Stimulated activated effector memory CD8-positive, alpha-beta T cell treated with anti-CD3 and anti-CD28 coated beads, Interleukin-12 subunit alpha, Interleukin-12 subunit beta, amount 100 ng/mL, for 72 hours (primary cell): ENCODE results near the gene TECTA.
"Not testable (repeated sequence)": the region's sequence is repeated elsewhere in the genome, so short reads cannot be mapped to it uniquely, and the experiment has no call there.

Source experiments
- ATAC-seq: fragments of 150-1000 bp; cut with Tn5 transposase; 2 replicates; pipeline ENCODE4 v1.10.0; 2021
- DNase-seq, 2 donors: peaks; one replicate each; pipeline ENCODE4 v3.0.0; 2021 to 2022; ENCODE audit warnings: low spot score in 2 of 2
- H3K27ac Mint-ChIP-seq: one replicate; pipeline ENCODE4 v1.8.0; 2022; ENCODE audit warnings: mild to moderate bottlenecking, mixed read lengths
- H3K36me3 Mint-ChIP-seq: one replicate; pipeline ENCODE4 v1.8.0; 2022; ENCODE audit warnings: mild to moderate bottlenecking, mixed read lengths
- H3K4me1 Mint-ChIP-seq: one replicate; pipeline ENCODE4 v1.8.0; 2022; ENCODE audit warnings: mixed read lengths
- H3K4me3 Mint-ChIP-seq: one replicate; pipeline ENCODE4 v1.8.0; 2022; ENCODE audit warnings: mild to moderate bottlenecking, mixed read lengths
- H3K9me3 Mint-ChIP-seq: one replicate; pipeline ENCODE4 v1.8.0; 2022; ENCODE audit warnings: mixed read lengths

Gene TECTA

DNA sequence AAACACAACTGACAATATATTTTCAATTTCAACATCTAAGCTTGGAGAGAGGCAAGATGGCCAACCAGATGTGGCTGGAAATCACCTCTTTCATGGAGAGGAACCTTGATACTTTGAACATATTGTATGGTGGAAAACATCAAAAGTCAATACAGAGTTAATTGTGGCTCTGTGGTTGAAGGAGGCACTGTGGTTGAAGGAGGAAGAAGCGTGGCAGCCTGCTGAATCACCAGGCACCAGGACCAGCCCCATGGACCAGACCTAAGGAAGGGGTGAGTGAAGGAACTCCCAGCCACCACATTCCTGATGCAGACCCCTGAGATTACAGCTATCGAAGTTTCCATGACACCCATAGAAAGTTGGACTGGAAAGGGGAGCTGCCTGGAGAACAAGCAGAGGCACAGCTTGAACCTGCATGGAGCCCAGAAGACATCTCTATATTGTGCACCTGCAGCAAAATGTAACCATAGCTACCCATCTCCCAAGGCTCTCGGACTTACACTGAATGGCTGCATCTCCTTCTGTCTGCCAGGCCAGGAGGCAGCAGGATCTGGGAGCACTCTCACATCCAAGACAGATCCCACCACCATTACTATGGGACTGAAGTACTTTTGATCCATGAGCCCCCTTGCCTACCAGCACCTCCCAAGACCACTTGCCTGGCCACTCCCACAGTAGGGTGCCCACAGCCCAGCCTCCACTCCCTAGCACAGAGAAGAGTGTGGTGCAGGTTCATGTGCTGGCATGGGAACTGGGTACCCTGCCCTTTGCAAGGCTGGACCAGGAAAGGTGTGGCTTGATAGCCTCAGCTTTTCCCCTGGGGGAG is 111.7 kb downstream of the TECTA start:
- no peaks in the 10 kb centered on the region for H3K9me3 Mint-ChIP-seq
- ATAC-seq (no peak), DNase-seq (no peak)
- H3K4me1 Mint-ChIP-seq = no peaks in the 10 kb centered on the region
- no peaks in the 10 kb centered on the region for H3K36me3 Mint-ChIP-seq
- no peak overlapping the region for H3K27ac Mint-ChIP-seq
- H3K4me3 Mint-ChIP-seq = no peak overlapping the region

- H3K36me3 Mint-ChIP-seq = no peaks in the 10 kb centered on the region
- H3K4me1 Mint-ChIP-seq = no peaks in the 10 kb centered on the region
- DNase-seq (no peak), ATAC-seq (no peak)
- no peaks in the 10 kb centered on the region for H3K9me3 Mint-ChIP-seq
- no peak overlapping the region for H3K4me3 Mint-ChIP-seq
- H3K27ac Mint-ChIP-seq = no peak overlapping the region
These were observed 112.4 kb downstream of the TECTA start for GRCh38 chr11:121213362-121213893.

DNA sequence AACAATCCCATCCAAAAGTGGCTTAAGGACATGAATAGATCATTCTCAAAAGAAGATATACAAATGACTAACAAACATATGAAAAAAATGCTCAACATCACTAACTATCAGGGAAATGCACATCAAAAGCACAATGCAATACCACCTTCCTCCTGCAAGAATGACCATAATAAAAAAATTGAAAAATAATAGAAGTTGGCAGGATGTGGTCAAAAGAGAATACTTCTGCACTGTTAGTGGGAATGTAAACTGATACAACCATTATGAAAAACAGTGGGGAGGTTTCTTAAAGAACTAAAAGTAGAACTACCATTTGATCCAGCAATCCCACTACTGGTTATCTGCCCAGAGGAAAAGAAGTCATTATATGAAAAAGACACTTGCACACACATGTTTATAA is 113.8 kb downstream of the TECTA start:
- Mint-ChIP-seq H3K9me3 (no peaks in the 10 kb centered on the region), H3K27ac (no peak overlapping the region), H3K4me3 (no peak overlapping the region), H3K4me1 (no peaks in the 10 kb centered on the region), H3K36me3 (no peaks in the 10 kb centered on the region)
- DNase-seq (no peak), ATAC-seq (no peak)

GRCh38 chr11:121221496-121222200 is 120.6 kb downstream of the TECTA start:
- Mint-ChIP-seq H3K4me1 (no peaks in the 10 kb centered on the region), H3K4me3 (no peak overlapping the region), H3K9me3 (no peaks in the 10 kb centered on the region), H3K36me3 (no peaks in the 10 kb centered on the region), H3K27ac (no peak overlapping the region)
- ATAC-seq (no peak), DNase-seq (no peak)

DNA sequence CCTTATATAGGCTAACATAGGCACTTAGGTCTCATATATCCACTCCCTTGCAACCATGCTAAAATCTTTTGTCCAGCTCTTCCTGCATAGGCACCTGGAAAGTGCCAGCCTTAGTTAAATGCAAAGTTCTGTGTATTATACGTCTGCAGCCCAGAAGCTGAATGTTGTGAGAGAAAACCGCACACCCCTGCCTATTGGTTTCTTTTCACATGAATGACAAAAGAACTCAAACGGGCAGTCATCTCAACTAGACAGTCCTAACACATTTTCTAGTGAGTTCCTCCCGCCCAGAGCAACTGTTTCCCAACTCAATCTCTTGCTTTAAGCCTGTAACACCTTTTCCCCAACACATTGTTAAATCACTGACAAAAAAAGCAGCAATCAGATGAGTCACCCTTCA is 122.1 kb downstream of the TECTA start:
- no peak for ATAC-seq
- H3K27ac Mint-ChIP-seq = no peak overlapping the region
- no peak overlapping the region for H3K4me3 Mint-ChIP-seq
- H3K4me1 Mint-ChIP-seq = no peaks in the 10 kb centered on the region
- H3K36me3 Mint-ChIP-seq = no peaks in the 10 kb centered on the region
- no peaks in the 10 kb centered on the region for H3K9me3 Mint-ChIP-seq
- no peak for DNase-seq

DNA sequence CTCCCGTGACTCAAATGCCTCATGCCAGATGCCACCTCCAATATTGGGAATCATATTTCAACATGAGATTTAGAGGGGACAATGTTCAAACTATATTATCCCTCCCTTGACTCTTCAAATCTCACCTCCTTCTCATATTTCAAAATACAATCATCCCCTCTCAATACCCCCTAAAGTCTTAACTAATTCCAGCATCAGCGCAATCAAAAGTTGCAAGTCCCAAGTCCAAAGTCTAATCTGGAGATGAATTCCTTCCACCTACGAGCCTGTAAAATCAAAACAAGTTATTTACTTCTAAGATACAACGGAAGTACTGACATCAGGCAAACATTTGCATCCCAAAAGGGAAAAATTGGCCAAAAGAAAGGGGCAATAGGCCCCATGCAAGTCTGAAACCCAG is 124.3 kb downstream of the TECTA start:
- Mint-ChIP-seq H3K27ac (no peak overlapping the region), H3K4me3 (no peak overlapping the region), H3K36me3 (no peaks in the 10 kb centered on the region), H3K4me1 (no peaks in the 10 kb centered on the region), H3K9me3 (no peaks in the 10 kb centered on the region)
- ATAC-seq = no peak
- no peak for DNase-seq

GRCh38 chr11:121226415-121227263 is 125.6 kb downstream of the TECTA start:
- Mint-ChIP-seq H3K4me1 (no peaks in the 10 kb centered on the region), H3K9me3 (no peaks in the 10 kb centered on the region), H3K27ac (no peak overlapping the region), H3K4me3 (no peak overlapping the region), H3K36me3 (no peaks in the 10 kb centered on the region)
- no peak for DNase-seq
- ATAC-seq = no peak

GRCh38 chr11:121228851-121229250 is 127.8 kb downstream of the TECTA start:
- H3K36me3 Mint-ChIP-seq = no peaks in the 10 kb centered on the region
- ATAC-seq = no peak
- no peak overlapping the region for H3K27ac Mint-ChIP-seq
- no peak overlapping the region for H3K4me3 Mint-ChIP-seq
- no peaks in the 10 kb centered on the region for H3K4me1 Mint-ChIP-seq
- DNase-seq = no peak
- H3K9me3 Mint-ChIP-seq = no peaks in the 10 kb centered on the region

GRCh38 chr11:121229495-121230215 is 128.6 kb downstream of the TECTA start:
- Mint-ChIP-seq H3K36me3 (no peaks in the 10 kb centered on the region), H3K4me1 (no peaks in the 10 kb centered on the region), H3K9me3 (no peaks in the 10 kb centered on the region), H3K4me3 (no peak overlapping the region), H3K27ac (no peak overlapping the region)
- ATAC-seq (no peak), DNase-seq (no peak)

GRCh38 chr11:121231576-121232278 is 130.7 kb downstream of the TECTA start:
- no peak overlapping the region for H3K4me3 Mint-ChIP-seq
- no peaks in the 10 kb centered on the region for H3K9me3 Mint-ChIP-seq
- H3K27ac Mint-ChIP-seq = no peak overlapping the region
- peaks cover 13% of the 10 kb centered on the region for H3K4me1 Mint-ChIP-seq
- no peak for ATAC-seq
- no peak for DNase-seq
- H3K36me3 Mint-ChIP-seq = no peaks in the 10 kb centered on the region

DNA sequence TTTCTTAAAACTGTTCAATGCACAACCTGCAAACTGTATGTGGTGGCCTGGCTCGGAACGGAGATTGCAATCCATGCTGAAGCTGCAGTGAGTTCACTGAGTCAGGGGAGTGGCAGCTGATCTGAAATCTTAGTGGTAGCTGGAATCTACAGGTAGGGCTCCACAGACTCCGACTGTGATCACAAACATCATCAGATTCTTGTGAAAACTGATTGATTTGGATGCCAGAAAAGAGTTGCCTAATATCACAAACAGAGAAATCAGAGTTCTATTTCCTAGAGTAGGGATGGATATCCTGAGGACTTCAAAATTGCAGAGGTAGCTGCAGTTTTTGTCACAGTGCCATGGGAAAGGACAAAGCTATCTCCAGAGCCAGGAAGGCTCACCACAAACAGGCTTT is 134.0 kb downstream of the TECTA start:
- DNase-seq (no peak), ATAC-seq (no peak)
- H3K27ac Mint-ChIP-seq = no peak overlapping the region
- no peaks in the 10 kb centered on the region for H3K36me3 Mint-ChIP-seq
- no peak overlapping the region for H3K4me3 Mint-ChIP-seq
- no peaks in the 10 kb centered on the region for H3K9me3 Mint-ChIP-seq
- H3K4me1 Mint-ChIP-seq = peaks cover 19% of the 10 kb centered on the region

DNA sequence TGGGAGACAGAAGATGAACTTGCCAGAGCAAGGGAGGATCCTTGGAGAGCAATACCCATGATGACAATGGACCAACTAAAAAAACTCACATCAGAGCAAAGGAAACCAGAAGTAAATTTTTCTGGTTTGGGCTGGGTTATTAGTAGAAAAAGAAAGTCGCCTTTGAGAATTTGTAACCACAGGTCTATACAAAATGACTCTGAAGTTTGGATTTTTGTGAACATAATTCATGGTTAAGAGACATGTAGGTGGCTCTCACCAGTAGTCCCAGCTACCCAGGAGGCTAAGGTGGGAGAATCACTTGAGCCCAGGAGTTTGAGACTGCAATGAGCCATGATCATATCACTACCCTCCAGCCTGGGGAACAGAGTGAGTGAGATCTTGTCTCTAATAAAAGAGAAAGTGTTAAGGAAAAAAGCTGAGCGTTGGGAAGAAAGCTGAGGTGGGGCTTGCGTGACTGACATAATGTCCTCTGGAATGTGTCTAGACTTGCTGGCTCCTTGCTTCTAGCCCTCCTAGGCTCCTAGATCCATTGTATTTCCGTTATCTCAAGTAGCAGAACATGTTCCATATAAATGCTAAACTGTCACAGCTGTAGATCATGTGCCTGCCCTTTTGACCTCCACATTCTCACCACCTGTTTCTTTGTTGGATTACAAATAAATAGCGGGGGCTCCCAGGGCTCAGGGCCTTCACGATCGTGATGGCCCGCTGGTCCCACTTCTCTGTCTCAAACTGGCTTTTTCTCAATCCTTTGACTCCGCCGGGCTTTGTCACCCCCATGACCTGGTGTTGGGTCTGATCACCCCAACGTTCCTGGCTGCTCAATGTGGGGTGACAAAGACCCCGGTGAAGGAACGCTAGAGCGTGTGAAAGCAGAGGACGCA is 135.3 kb downstream of the TECTA start:
- no peak for DNase-seq
- Mint-ChIP-seq H3K27ac (no peak overlapping the region), H3K4me1 (peaks cover 19% of the 10 kb centered on the region), H3K36me3 (no peaks in the 10 kb centered on the region), H3K9me3 (no peaks in the 10 kb centered on the region), H3K4me3 (peak overlapping the region; percentile 1)
- peak; percentile 77 for ATAC-seq

- Mint-ChIP-seq H3K4me1 (peaks cover 19% of the 10 kb centered on the region), H3K4me3 (peak overlapping the region; percentile 1)
- not testable (repeated sequence) for H3K27ac Mint-ChIP-seq, DNase-seq, H3K9me3 Mint-ChIP-seq, H3K36me3 Mint-ChIP-seq, ATAC-seq
These were observed 136.2 kb downstream of the TECTA start for GRCh38 chr11:121237247-121237646.
